ENCODE data around the gene PTPN1.

PTPN1 gene

GRCh38 chr20:50580842-50581544, 70.8 kb downstream of the PTPN1 start:
- Mint-ChIP-seq H3K27ac (peak overlapping the region; percentile 59), H3K4me1 (peaks cover 34 to 40% of the 10 kb centered on the region in 2 donors), H3K9me3 (no peaks in the 10 kb centered on the region), H3K27me3 (no peaks in the 10 kb centered on the region), H3K4me3 (no peak overlapping the region), H3K36me3 (peaks cover 49 to 77% of the 10 kb centered on the region in 2 donors)
- DNase-seq, result no peak
- ATAC-seq (replicated peaks), result no peak

GRCh38 chr20:50582092-50582491, 71.9 kb downstream of the PTPN1 start:
- H3K27ac Mint-ChIP-seq, result peak overlapping the region; percentile 89
- peaks cover 33 to 38% of the 10 kb centered on the region in 2 donors for H3K4me1 Mint-ChIP-seq
- H3K27me3 Mint-ChIP-seq, result no peaks in the 10 kb centered on the region
- ATAC-seq (replicated peaks) (peak; percentile 32 to 53), DNase-seq (no peak)
- H3K9me3 Mint-ChIP-seq, result no peaks in the 10 kb centered on the region
- H3K4me3 Mint-ChIP-seq, result peak overlapping the region; percentile 39 to 43
- peaks cover 49 to 80% of the 10 kb centered on the region in 2 donors for H3K36me3 Mint-ChIP-seq

GRCh38 chr20:50582591-50583234, 72.5 kb downstream of the PTPN1 start:
- ATAC-seq (replicated peaks) (peak; percentile 79 to 85), DNase-seq (no peak)
- Mint-ChIP-seq H3K36me3 (peaks cover 50 to 78% of the 10 kb centered on the region in 2 donors), H3K27ac (peak overlapping the region; percentile 89), H3K4me3 (peak overlapping the region; percentile 39 to 43), H3K4me1 (peaks cover 32 to 38% of the 10 kb centered on the region in 2 donors), H3K27me3 (no peaks in the 10 kb centered on the region), H3K9me3 (no peaks in the 10 kb centered on the region)

- no peak overlapping the region for H3K27ac Mint-ChIP-seq
- DNase-seq (no peak), ATAC-seq (replicated peaks) (no peak)
- no peak overlapping the region for H3K4me3 Mint-ChIP-seq
- H3K4me1 Mint-ChIP-seq, result peaks cover 30 to 44% of the 10 kb centered on the region in 2 donors
- no peaks in the 10 kb centered on the region for H3K9me3 Mint-ChIP-seq
- H3K36me3 Mint-ChIP-seq, result peaks cover 51 to 75% of the 10 kb centered on the region in 2 donors
- no peaks in the 10 kb centered on the region for H3K27me3 Mint-ChIP-seq
Observed at GRCh38 chr20:50583442-50584150, 73.4 kb downstream of the PTPN1 start.

GRCh38 chr20:50584687-50585086, 74.5 kb downstream of the PTPN1 start:
- Mint-ChIP-seq H3K4me3 (no peak overlapping the region), H3K4me1 (peaks cover 25 to 38% of the 10 kb centered on the region in 2 donors), H3K27me3 (no peaks in the 10 kb centered on the region), H3K27ac (no peak overlapping the region), H3K36me3 (peaks cover 49 to 69% of the 10 kb centered on the region in 2 donors), H3K9me3 (no peaks in the 10 kb centered on the region)
- ATAC-seq (replicated peaks), result no peak
- DNase-seq, result no peak

GRCh38 chr20:50585214-50585613, 75.0 kb downstream of the PTPN1 start:
- DNase-seq (no peak), ATAC-seq (replicated peaks) (no peak)
- Mint-ChIP-seq H3K9me3 (no peaks in the 10 kb centered on the region), H3K4me1 (peaks cover 22 to 32% of the 10 kb centered on the region in 2 donors), H3K4me3 (no peak overlapping the region), H3K36me3 (peaks cover 46 to 69% of the 10 kb centered on the region in 2 donors), H3K27ac (peak overlapping the region; percentile 56), H3K27me3 (no peaks in the 10 kb centered on the region)

GRCh38 chr20:50585678-50586077, 75.5 kb downstream of the PTPN1 start:
- H3K27ac Mint-ChIP-seq, result peak overlapping the region; percentile 56

GRCh38 chr20:50586531-50587232, 76.5 kb downstream of the PTPN1 start:
- H3K4me3 Mint-ChIP-seq, result no peak overlapping the region
- peak overlapping the region; percentile 51 for H3K27ac Mint-ChIP-seq
- no peaks in the 10 kb centered on the region for H3K9me3 Mint-ChIP-seq
- peaks cover 35 to 64% of the 10 kb centered on the region in 2 donors for H3K36me3 Mint-ChIP-seq
- no peaks in the 10 kb centered on the region for H3K27me3 Mint-ChIP-seq
- DNase-seq, result no peak
- H3K4me1 Mint-ChIP-seq, result peaks cover 13 to 20% of the 10 kb centered on the region in 2 donors
- no peak for ATAC-seq (replicated peaks)

More at GRCh38 chr20:50585678-50586077, 75.5 kb downstream of the PTPN1 start:
- no peaks in the 10 kb centered on the region for H3K27me3 Mint-ChIP-seq
- peaks cover 41 to 68% of the 10 kb centered on the region in 2 donors for H3K36me3 Mint-ChIP-seq
- H3K4me3 Mint-ChIP-seq, result no peak overlapping the region
- no peak for DNase-seq
- no peaks in the 10 kb centered on the region for H3K9me3 Mint-ChIP-seq
- ATAC-seq (replicated peaks), result no peak
- peaks cover 18 to 28% of the 10 kb centered on the region in 2 donors for H3K4me1 Mint-ChIP-seq

- H3K4me1 Mint-ChIP-seq, result peaks cover 8 to 13% of the 10 kb centered on the region in 2 donors
Observed at GRCh38 chr20:50587291-50587961, 77.2 kb downstream of the PTPN1 start.

GRCh38 chr20:50588034-50588736, 78.0 kb downstream of the PTPN1 start:
- Mint-ChIP-seq H3K27me3 (no peaks in the 10 kb centered on the region), H3K9me3 (no peaks in the 10 kb centered on the region), H3K4me1 (peaks cover 3 to 6% of the 10 kb centered on the region in 2 donors), H3K36me3 (peaks cover 24 to 50% of the 10 kb centered on the region in 2 donors), H3K27ac (peak overlapping the region; percentile 15), H3K4me3 (no peak overlapping the region)
- DNase-seq (peak; percentile 51), ATAC-seq (replicated peaks) (peak; percentile 69 to 72)

More at GRCh38 chr20:50587291-50587961, 77.2 kb downstream of the PTPN1 start:
- peak overlapping the region; percentile 47 for H3K27ac Mint-ChIP-seq
- H3K36me3 Mint-ChIP-seq, result peaks cover 29 to 57% of the 10 kb centered on the region in 2 donors
- no peaks in the 10 kb centered on the region for H3K9me3 Mint-ChIP-seq
- H3K27me3 Mint-ChIP-seq, result no peaks in the 10 kb centered on the region
- no peak overlapping the region for H3K4me3 Mint-ChIP-seq
- DNase-seq (no peak), ATAC-seq (replicated peaks) (no peak)

GRCh38 chr20:50589548-50590347, 79.6 kb downstream of the PTPN1 start:
- H3K4me3 Mint-ChIP-seq, result no peak overlapping the region
- H3K27me3 Mint-ChIP-seq, result no peaks in the 10 kb centered on the region
- peaks cover 9 to 11% of the 10 kb centered on the region in 2 donors for H3K4me1 Mint-ChIP-seq
- H3K27ac Mint-ChIP-seq, result peak overlapping the region; percentile 69
- no peak for ATAC-seq (replicated peaks)
- H3K36me3 Mint-ChIP-seq, result peaks cover 21 to 45% of the 10 kb centered on the region in 2 donors
- no peak for DNase-seq
- H3K9me3 Mint-ChIP-seq, result no peaks in the 10 kb centered on the region

- no peaks in the 10 kb centered on the region for H3K9me3 Mint-ChIP-seq
- DNase-seq, result no peak
- no peak for ATAC-seq (replicated peaks)
- peaks cover 18 to 40% of the 10 kb centered on the region in 2 donors for H3K36me3 Mint-ChIP-seq
- no peak overlapping the region for H3K4me3 Mint-ChIP-seq
- H3K27ac Mint-ChIP-seq, result peak overlapping the region; percentile 69
- H3K4me1 Mint-ChIP-seq, result peaks cover 12 to 15% of the 10 kb centered on the region in 2 donors
- no peaks in the 10 kb centered on the region for H3K27me3 Mint-ChIP-seq
Observed at GRCh38 chr20:50590348-50590664, 80.1 kb downstream of the PTPN1 start.

Data from stimulated activated naive B cell treated with anti-CD40 and anti-IgM and Interleukin-4, amounts not matched to agents 10 μg/mL and 1 μg/mL and 100 μg/mL, for 72 hours (primary cell).